PC-3 (cell line): ENCODE measurements around the gene SCLY.

Experiments used
- EZH2 ChIP-seq: fragments of 300-600 bp; sonication (generic); IDR thresholded peaks from one replicate; pipeline ENCODE4 v1.6.1; 2017; ENCODE audit warnings: antibody characterized with exemption, mild to moderate bottlenecking, low read length; ENCODE audit not compliant: unreplicated experiment
- EZH2phosphoT487 ChIP-seq: fragments of 300-600 bp; sonication (generic); IDR thresholded peaks from 2 replicates; pipeline ENCODE4 v1.6.1; 2018; ENCODE audit warnings: mild to moderate bottlenecking, antibody characterized with exemption, low read length, borderline replicate concordance
- TF ChIP-seq, protein P1 (sequence below): fragments of 300-600 bp; sonication (generic); conservative IDR thresholded peaks from 2 replicates; pipeline ENCODE4 v1.5.1; 2017; ENCODE audit warnings: antibody characterized with exemption, low read depth, mild to moderate bottlenecking, low read length

GRCh38 chr2:238127165-238128060 is 66.6 kb downstream of the SCLY start:
- TF ChIP-seq, protein P1, sequence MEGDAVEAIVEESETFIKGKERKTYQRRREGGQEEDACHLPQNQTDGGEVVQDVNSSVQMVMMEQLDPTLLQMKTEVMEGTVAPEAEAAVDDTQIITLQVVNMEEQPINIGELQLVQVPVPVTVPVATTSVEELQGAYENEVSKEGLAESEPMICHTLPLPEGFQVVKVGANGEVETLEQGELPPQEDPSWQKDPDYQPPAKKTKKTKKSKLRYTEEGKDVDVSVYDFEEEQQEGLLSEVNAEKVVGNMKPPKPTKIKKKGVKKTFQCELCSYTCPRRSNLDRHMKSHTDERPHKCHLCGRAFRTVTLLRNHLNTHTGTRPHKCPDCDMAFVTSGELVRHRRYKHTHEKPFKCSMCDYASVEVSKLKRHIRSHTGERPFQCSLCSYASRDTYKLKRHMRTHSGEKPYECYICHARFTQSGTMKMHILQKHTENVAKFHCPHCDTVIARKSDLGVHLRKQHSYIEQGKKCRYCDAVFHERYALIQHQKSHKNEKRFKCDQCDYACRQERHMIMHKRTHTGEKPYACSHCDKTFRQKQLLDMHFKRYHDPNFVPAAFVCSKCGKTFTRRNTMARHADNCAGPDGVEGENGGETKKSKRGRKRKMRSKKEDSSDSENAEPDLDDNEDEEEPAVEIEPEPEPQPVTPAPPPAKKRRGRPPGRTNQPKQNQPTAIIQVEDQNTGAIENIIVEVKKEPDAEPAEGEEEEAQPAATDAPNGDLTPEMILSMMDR: no peak
- TF ChIP-seq EZH2: no peak
- no peak for TF ChIP-seq EZH2phosphoT487
